ENCODE data around the gene FOXE1.

GRCh38 chr9:97854696-97855485 lies 1.9 kb downstream of the FOXE1 start:
- TF ChIP-seq EZH2 (IDR thresholded peaks at IDR 0.05; ENCODE audit: borderline replicate concordance, control insufficient read depth, low read depth, low read length) (no peak), REST (IDR thresholded peaks at IDR 0.05; ENCODE audit: low read depth, low read length) (no peak), SMC3 (IDR thresholded peaks at IDR 0.05; ENCODE audit: borderline replicate concordance, low read length) (no peak), CEBPB (IDR thresholded peaks at IDR 0.05; ENCODE audit: borderline replicate concordance in 1 of 2, low read depth in 2 of 2, low read length in 2 of 2) (no peak), E4F1 (IDR thresholded peaks at IDR 0.05; ENCODE audit: borderline replicate concordance, partially characterized antibody) (no peak), POLR2AphosphoS5 (IDR thresholded peaks at IDR 0.05; ENCODE audit: low read length) (no peak)
